A673 (cell line): ENCODE results near the gene UBASH3B. TPM values are rescaled to one million over a fixed set of nuclear protein-coding genes. Genes with fewer than 3 reads are reported as not detected.
"Not testable (repeated sequence)": the region's sequence is repeated elsewhere in the genome, so short reads cannot be mapped to it uniquely, and the experiment has no call there.

ENCODE experiments used
- BruUV-seq: library from RNA; stranded (reverse); fragments of 400-500 nt; replicated peaks from 2 replicates; lab custom pipeline; 2021; lab: Mats Ljungman, UMichigan
- CTCF ChIA-PET: fragments of 300-600 bp; sonication (Branson Sonifier 250); formaldehyde crosslinking; loops from one replicate; lab custom pipeline; 2022; ENCODE audit warnings: antibody characterized with exemption; lab: Charles Lee
- POLR2A ChIA-PET: fragments of 300-600 bp; sonication (Branson Sonifier 250); formaldehyde crosslinking; loops from one replicate; lab custom pipeline; 2022; ENCODE audit warnings: antibody characterized with exemption; ENCODE audit not compliant: low non-redundant PET; lab: Charles Lee
- DNase-seq: peaks from one replicate; pipeline ENCODE4 v3.0.0-alpha.2; 2015; ENCODE audit warnings: low spot score
- H3K27ac ChIP-seq: fragments of 200-600 bp; sonication (generic); 2 replicates; pipeline ENCODE4 v1.5.1; 2016; ENCODE audit warnings: mixed run types, low read depth, mild to moderate bottlenecking, mixed read lengths, antibody characterized with exemption, low read length; ENCODE audit not compliant: poor library complexity, severe bottlenecking
- H3K27me3 ChIP-seq: fragments of 200-600 bp; sonication (generic); replicated peaks from 2 replicates; pipeline ENCODE4 v1.6.1; 2017; ENCODE audit warnings: mixed run types, low read depth, mild to moderate bottlenecking, mixed read lengths, antibody characterized with exemption, low read length; ENCODE audit not compliant: insufficient read depth, poor library complexity
- H3K36me3 ChIP-seq: fragments of 200-600 bp; sonication (generic); 2 replicates; pipeline ENCODE4 v1.6.1; 2016; ENCODE audit warnings: mixed run types, mild to moderate bottlenecking, mixed read lengths, antibody characterized with exemption, low read length; ENCODE audit not compliant: insufficient read depth, poor library complexity, severe bottlenecking
- H3K4me1 ChIP-seq: fragments of 200-600 bp; sonication (generic); 2 replicates; pipeline ENCODE4 v1.6.1; 2017; ENCODE audit warnings: mixed run types, mild to moderate bottlenecking, mixed read lengths, antibody characterized with exemption, low read length; ENCODE audit not compliant: insufficient read depth, poor library complexity, severe bottlenecking
- H3K4me3 ChIP-seq: fragments of 200-600 bp; sonication (generic); 2 replicates; pipeline ENCODE4 v1.5.1; 2016; ENCODE audit warnings: low read depth, mixed run types, mild to moderate bottlenecking, mixed read lengths, low read length; ENCODE audit not compliant: poor library complexity, severe bottlenecking
- H3K9me3 ChIP-seq: fragments of 200-600 bp; sonication (generic); 2 replicates; pipeline ENCODE4 v1.6.1; 2016; ENCODE audit warnings: mixed run types, low read depth, mild to moderate bottlenecking, mixed read lengths, antibody characterized with exemption, low read length; ENCODE audit not compliant: poor library complexity, severe bottlenecking
- CTCF ChIP-seq: fragments of 300-800, 200-600 bp; sonication (generic); conservative IDR thresholded peaks from 2 replicates; pipeline ENCODE4 v1.5.1; 2017; ENCODE audit warnings: low read depth, mild to moderate bottlenecking, antibody characterized with exemption, low read length, moderate library complexity, mixed read lengths
- EZH2 ChIP-seq: fragments of 200-600 bp; sonication (generic); IDR thresholded peaks from 2 replicates; pipeline ENCODE4 v1.6.1; 2017; ENCODE audit warnings: borderline replicate concordance, low read depth, mild to moderate bottlenecking, mixed read lengths, antibody characterized with exemption, low read length; ENCODE audit not compliant: poor library complexity, severe bottlenecking
- intact Hi-C: fragments of 100-400 bp; cut with micrococcal nuclease; formaldehyde crosslinking; loops from one replicate; pipeline ENCODE4 v1.10.0; 2022; ENCODE audit not compliant: unreplicated experiment
- total RNA-seq: library from RNA; stranded (reverse); gene quantifications from 2 replicates; pipeline ENCODE4 v1.2.3, GENCODE V29; 2021

UBASH3B gene
- total RNA-seq, 1 experiment from 2014 or later: 15.3 TPM

- Histone ChIP-seq H3K4me3 (no peak overlapping the region), H3K9me3 (peaks cover 19% of the 10 kb centered on the region)
Measured at GRCh38 chr11:122823564-122823963, 168.0 kb downstream of the UBASH3B start.

GRCh38 chr11:122829371-122829770 lies 173.8 kb downstream of the UBASH3B start:
- H3K4me1 ChIP-seq, H3K27ac ChIP-seq, BruUV-seq, H3K4me3 ChIP-seq, DNase-seq, intact Hi-C loops, POLR2A ChIA-PET, CTCF ChIA-PET, H3K27me3 ChIP-seq, H3K36me3 ChIP-seq, H3K9me3 ChIP-seq: not testable (repeated sequence)

More at GRCh38 chr11:122823564-122823963, 168.0 kb downstream of the UBASH3B start:
- no TSS peak for BruUV-seq
- intact Hi-C loops: no loop called here
- no peaks in the 10 kb centered on the region for H3K27me3 ChIP-seq
- POLR2A ChIA-PET: no interaction called here
- no peaks in the 10 kb centered on the region for H3K4me1 ChIP-seq
- no peaks in the 10 kb centered on the region for H3K36me3 ChIP-seq
- no peak overlapping the region for H3K27ac ChIP-seq
- no peak for TF ChIP-seq EZH2
- no peak for DNase-seq
- CTCF ChIA-PET: no interaction called here

GRCh38 chr11:122832297-122832696 lies 176.8 kb downstream of the UBASH3B start:
- intact Hi-C loops, POLR2A ChIA-PET, H3K4me3 ChIP-seq, BruUV-seq, H3K27ac ChIP-seq, H3K9me3 ChIP-seq, H3K27me3 ChIP-seq, H3K4me1 ChIP-seq, DNase-seq, H3K36me3 ChIP-seq, CTCF ChIA-PET: not testable (repeated sequence)

- BruUV-seq: no TSS peak
- Histone ChIP-seq H3K27ac (no peak overlapping the region), H3K36me3 (no peaks in the 10 kb centered on the region), H3K4me1 (no peaks in the 10 kb centered on the region), H3K4me3 (no peak overlapping the region), H3K9me3 (no peaks in the 10 kb centered on the region), H3K27me3 (no peaks in the 10 kb centered on the region)
- DNase-seq: no peak
- CTCF ChIA-PET: interaction anchor here (0.5 to 1.1 kb wide), 3 partner anchors 14 to 24 kb away, joined by 3 to 4 read pairs (median 3); no protein-coding TSS in a partner anchor
- intact Hi-C loops: no loop called here
- POLR2A ChIA-PET: interaction anchor here (0.5 kb wide), 1 partner anchor 28 kb away, joined by 3 read pairs; no protein-coding TSS in a partner anchor
- no peak for TF ChIP-seq CTCF
- TF ChIP-seq EZH2: no peak
Measured at GRCh38 chr11:122832721-122833470, 177.4 kb downstream of the UBASH3B start.
